ENCODE data around the gene PKHD1. TPM values are rescaled to one million over a fixed set of nuclear protein-coding genes. Genes with fewer than 3 reads are reported as not detected.

Gene PKHD1
- total RNA-seq, 1 donor from 2014 or later: under 0.01 TPM

DNA sequence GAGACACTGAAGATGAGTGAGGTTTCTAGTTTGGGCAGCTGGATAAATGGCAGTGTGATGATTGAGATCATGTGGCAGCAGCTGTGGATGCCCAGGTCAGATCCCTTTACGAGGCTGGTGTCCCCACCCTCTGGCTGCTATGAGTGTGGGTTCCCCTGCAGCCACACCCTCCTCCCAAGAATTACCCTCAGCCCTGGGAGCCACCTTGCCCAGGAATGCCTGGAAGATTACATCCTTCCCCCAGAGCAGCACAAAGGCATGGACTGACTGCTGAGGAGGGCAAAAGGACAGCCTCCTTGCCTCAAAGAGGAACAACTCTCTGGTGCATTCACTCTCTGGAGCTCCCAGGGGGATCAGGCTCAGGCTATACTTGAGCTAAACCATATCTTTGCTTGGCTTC lies 15.0 kb upstream of the PKHD1 start:
- DNase-seq: no peak

- no peak for DNase-seq
These were observed 11.3 kb upstream of the PKHD1 start for GRCh38 chr6:52098721-52099120.

DNA sequence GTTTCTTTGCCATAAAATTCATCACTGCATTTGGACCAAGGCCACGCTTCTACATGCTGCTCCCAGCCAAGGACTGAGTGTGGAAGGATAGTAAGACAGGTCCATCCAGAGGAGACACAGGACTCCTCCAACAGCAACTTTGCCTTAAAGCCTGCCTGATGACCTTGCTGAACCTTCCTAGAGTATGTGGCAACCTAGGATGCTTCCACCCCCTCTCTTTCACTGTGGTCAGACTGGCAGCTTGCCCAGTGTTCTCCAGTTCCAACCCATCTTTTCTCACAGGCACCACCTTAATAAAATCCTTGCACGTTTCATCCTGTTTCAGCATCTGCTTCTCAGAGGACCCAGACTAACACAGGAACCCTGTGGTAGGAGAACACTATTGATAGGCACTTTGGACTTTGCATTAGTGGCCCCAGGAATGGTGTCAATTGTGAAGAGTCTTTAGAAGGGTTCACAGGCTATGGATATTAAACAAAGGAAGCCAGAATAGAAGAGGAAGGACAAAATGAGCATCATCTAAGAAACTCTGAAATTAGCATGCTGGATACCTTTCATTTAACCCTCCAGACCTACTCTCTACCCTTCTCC lies 2.4 kb upstream of the PKHD1 start:
- no peak for DNase-seq

GRCh38 chr6:52086741-52087140 lies 672 bp downstream of the PKHD1 start:
- DNase-seq: no peak

DNA sequence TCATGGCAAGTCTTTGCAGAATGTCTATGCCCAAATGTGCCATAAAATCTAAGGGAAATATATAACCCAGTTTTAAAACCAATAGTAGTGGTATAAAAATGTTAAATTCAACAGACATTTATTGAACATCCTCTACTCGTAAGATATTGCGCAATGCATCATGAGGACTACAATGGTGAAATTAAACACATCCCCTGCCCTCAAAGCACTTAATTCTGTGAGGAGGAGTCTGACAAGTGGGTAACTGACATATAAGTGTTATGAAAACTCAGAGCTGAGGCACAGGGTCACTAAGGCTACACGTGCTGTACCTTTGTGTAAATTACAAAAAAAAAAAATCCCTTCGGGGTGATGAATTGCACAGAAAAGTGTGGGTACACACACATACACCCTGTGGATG lies 6.2 kb downstream of the PKHD1 start:
- no peak for DNase-seq

DNA sequence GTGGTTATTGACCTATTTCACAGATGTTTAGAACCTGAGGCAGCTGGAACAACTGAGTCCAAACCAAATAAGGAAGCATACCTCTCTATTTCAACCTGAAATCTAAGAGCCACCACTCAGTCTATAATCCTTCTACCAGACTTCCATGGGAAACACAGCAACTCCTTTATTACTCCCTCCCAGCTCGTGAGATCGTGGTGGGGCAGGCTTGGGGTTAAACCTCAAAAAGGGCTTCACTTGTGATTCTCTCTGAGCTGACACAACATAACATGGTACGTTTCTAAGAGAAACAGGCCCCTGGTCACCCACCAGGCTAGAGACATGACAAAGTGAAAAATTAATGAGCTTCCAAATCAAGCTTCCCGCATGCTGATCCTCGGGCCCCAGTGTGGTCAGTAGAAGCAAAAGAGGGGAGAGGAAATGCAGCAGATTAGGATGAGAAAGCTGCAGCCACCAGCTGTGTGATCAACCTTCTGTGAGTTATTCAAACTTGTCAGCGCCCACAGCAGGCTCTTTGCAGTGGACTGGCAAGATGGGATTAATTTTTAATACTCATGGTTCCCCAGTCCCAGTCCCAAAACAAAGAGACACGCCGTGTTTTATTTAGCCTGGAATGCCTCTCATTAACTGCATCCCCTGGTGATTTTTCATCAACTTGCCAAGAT lies 9.3 kb downstream of the PKHD1 start:
- DNase-seq: no peak

DNA sequence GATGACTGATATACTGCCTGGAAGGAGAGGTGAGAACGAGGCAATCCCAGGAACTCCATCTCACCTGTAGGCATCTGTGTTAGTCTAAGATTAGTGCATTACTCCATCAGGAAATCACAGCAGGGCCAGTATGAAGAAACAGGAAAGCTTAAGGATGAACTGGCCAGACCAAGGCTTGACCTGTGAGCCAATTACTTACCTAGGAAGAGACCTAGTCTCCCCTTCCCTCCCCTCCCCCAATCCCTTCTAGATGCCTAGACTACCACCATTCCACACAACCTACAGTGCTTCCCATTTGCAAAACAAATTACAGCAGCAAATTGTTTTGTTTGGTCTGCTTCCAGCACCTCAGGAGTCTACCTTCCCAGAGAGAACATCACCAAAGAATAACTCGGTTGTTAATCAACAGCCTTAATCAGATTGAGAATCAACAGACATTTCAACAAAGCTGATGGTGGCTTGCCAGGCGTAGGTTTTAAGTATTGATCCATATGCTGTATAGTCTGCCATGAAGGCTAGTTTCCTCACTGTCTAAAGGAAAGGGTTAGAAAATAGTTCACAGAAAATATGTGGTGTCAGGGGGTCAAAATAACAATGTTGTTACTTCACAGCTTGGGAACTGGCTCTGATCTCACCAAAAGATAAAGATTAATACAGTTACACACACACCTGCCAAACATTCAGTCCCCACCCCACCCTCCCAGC lies 10.1 kb downstream of the PKHD1 start:
- DNase-seq: no peak

GRCh38 chr6:52076791-52077179 lies 10.6 kb downstream of the PKHD1 start:
- no peak for DNase-seq

- DNase-seq: no peak
These were observed 12.7 kb downstream of the PKHD1 start for GRCh38 chr6:52074716-52075115.

GRCh38 chr6:52074155-52074554 lies 13.3 kb downstream of the PKHD1 start:
- no peak for DNase-seq

DNA sequence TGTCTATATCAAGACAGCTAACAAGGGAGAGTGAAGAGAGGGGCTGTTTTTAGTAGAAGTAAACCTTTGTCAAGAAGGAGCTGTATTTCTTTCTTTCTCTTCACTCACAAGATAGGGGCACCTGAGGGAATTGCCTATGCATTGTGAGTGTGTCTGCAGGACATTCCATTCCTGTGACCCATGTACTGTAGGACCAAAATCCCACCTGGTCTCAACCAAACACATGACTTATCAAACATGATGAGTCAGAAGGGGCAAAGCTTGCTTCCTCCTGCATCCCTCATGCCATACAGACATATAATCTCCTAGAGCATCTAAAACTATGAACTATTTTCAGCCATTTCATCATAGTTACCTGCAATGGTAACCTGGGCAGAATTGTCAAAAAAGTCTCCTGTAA lies 21.8 kb downstream of the PKHD1 start:
- DNase-seq: no peak

DNA sequence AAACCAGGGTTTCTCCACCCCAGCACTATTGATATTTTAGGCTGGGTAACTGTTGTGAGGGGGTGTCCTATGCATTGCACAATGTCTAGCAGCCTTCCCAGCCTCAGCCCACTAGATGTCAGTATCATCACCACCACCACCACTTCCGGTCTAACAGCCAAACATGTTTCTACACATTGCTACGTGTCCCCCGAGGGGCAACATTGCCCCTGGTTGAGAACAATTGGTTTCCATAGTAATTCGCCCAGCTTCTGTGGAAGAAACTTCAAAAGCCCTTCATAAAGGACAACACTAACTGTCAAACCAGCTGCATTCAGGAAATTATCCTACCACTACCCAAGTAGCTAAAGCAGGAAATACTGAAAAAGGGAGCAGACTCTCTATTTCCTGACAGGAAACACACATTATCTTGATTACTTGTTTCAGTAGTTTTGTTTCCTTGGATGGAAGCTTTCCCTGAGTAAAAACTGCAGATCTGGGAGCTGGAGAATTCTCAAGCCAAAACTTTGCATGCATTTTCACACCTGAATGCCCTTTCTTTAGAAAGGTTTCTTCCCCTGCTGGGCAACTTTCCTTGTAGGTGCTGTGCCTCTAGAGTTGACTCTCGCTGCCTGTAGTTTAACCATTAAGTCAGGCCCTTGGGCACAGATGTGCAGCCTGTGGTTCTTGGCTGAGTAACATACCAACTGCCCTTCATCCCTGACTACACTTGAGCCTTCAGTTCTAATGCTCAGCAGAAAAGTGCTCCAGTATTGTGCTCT lies 23.6 kb downstream of the PKHD1 start:
- no peak for DNase-seq

DNA sequence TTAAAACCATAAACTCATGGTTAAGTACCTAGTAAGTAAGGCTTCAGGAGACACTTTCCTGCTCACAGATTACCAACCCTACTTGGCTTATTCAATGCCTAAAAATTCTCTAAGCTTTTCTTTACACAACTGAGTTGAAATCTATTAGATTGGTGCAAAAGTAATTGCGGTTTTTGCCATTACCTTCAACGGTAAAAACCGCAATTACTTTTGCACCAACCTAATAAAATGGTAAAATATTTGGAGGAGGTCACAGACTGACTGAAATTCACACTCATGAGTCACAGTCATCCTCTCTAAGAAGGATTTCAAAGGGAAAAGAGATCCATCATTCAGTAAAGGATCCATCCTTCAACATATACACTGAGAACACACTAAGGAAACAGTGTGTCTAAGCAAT lies 25.9 kb downstream of the PKHD1 start:
- DNase-seq: no peak

DNA sequence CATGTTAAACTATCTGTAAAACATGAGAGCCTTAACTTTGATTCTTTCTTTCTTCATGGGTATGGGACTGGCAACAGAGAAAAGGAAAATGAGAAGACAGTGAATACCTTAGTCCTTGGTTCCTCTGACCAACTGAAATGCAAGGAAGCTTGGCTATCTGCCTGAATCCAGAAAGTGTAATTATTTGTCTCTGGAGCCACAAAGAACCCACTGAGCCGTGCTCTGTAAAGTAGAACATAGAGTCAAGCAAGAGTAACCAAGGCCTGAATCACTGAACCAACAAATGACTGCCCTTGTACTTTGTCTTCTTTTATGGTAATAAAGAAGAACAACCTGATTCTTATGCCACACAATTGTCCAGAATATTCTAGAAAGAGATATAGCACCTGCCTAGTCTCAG lies 27.6 kb downstream of the PKHD1 start:
- DNase-seq: no peak

GRCh38 chr6:52055451-52055850 lies 32.0 kb downstream of the PKHD1 start:
- DNase-seq: no peak

GRCh38 chr6:52053038-52053695 lies 34.2 kb downstream of the PKHD1 start:
- no peak for DNase-seq

DNA sequence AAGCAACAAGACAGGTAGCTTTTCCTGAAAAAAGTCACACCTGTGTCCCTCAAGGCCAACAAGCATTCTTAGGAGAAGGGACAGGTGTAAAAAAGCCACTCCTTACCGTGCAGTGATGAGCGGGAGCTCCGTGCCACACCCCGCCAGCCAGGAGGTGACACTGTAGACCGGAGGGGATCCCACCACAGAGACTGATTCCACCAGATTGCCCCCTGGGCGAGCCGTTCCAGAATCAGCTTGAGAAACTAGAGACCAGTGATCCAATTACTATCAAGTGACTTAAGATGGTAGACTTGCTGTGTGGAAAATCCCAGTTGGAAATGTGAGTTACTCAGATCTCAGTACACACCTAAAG lies 37.4 kb downstream of the PKHD1 start:
- no peak for DNase-seq

DNA sequence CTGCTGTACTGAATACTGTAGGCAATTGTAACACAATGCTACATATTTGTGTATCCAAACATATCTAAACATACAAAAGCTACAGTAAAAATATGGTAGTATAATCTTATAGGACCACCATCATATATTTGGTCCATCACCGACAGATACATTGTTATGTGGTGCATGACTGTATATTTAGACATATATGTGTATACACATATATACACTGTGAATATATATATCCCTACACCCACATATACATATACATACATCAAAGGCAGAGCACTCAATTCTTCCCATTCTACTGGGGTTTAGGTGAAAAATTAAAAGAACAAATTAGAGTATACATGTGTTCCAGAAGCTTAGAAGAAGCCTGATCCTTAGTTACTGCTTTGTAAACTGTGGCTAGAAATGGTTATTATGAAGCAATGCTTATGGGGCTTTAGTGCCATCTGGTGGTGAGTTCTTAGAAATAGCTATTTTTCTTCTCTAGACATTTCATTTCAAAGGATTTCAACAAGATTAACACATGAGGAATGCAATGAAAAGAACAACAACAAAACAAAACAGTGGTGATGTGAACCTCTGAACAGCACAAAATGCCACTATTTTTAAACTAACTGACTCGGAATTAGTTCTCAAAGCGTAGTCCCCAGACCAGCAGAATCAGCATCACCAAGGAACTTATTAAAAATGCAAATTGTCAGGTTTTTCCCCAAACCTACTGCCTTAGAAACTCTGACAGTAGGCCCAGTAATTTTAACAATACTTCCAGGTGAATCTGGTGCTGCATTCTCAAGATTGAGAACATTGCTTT lies 38.0 kb downstream of the PKHD1 start:
- no peak for DNase-seq

DNA sequence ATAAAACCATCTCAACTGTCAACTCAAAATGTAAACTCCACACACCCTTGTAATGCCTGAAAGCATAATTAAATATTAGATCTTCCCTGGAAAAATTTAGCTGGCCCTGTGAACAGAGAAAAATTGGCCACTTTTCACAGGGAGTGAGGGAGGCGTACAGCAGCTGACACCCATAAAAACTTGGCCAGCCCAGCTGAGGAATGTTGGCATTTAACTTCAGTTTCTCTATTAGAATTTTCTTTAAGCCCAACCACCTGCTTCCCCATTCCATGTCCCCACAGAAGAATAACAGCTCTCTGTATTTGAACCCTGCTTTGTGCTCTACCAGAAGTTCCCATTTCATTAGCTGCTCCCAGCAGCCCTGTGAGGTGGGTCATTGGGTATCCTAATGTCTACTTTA lies 41.0 kb downstream of the PKHD1 start:
- DNase-seq: no peak

DNA sequence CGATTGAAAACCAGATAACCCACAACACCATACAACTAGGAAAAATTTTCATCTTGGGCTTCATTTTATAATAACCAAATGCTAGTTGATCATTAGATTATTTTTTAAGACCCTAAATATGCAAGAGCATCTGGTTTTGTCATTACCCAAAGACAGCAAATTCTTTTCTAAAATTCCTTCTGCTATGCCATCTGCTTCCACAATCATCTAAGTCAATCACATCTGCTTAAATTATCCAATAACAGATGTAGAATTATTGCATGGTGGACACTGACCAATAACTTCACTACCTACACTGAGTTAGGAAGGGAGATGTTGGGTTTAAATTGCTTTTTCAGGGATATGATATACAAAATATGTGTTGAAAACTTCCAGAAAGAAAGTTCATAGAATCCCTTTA lies 41.9 kb downstream of the PKHD1 start:
- DNase-seq: no peak

- no peak for DNase-seq
These were observed 42.4 kb downstream of the PKHD1 start for GRCh38 chr6:52045033-52045432.
